GM23338 (cell line): ENCODE results near the gene ANKRD1. TPM values are rescaled to one million over a fixed set of nuclear protein-coding genes. Genes with fewer than 3 reads are reported as not detected.

Experiments used
- ATAC-seq: fragments of 200-7000 bp; cut with Tn5 transposase; 3 replicates; pipeline ENCODE4 v1.9.1; 2020
- DNase-seq: peaks from one replicate; pipeline ENCODE4 v3.0.0-alpha.2; 2015; ENCODE audit warnings: low spot score
- H2AFZ ChIP-seq: fragments of 200-600 bp; sonication (generic); 2 replicates; pipeline ENCODE4 v1.8.0; 2016; ENCODE audit warnings: antibody characterized with exemption, mild to moderate bottlenecking, moderate library complexity
- H3F3A ChIP-seq: fragments of 200-600 bp; sonication (generic); replicated peaks from 2 replicates; pipeline ENCODE4 v1.8.0; 2017; ENCODE audit warnings: antibody characterized with exemption, mixed run types, low read depth
- H3K27ac ChIP-seq: fragments of 200-600 bp; sonication (generic); 2 replicates; pipeline ENCODE4 v1.6.1; 2016; ENCODE audit warnings: low read depth
- H3K27me3 ChIP-seq: fragments of 200-600 bp; sonication (generic); 2 replicates; pipeline ENCODE4 v1.8.0; 2016; ENCODE audit warnings: mild to moderate bottlenecking, mixed run types, moderate library complexity; ENCODE audit not compliant: insufficient read depth
- H3K36me3 ChIP-seq: fragments of 200-600 bp; sonication (generic); 2 replicates; pipeline ENCODE4 v1.8.0; 2016; ENCODE audit warnings: mild to moderate bottlenecking; ENCODE audit not compliant: insufficient read depth
- H3K4me1 ChIP-seq: fragments of 200-600 bp; sonication (generic); 2 replicates; pipeline ENCODE4 v1.8.0; 2016; ENCODE audit warnings: mild to moderate bottlenecking, moderate library complexity; ENCODE audit not compliant: insufficient read depth
- H3K4me2 ChIP-seq: fragments of 200-600 bp; sonication (generic); 2 replicates; pipeline ENCODE4 v1.7.1; 2017; ENCODE audit warnings: mixed run types
- H3K4me3 ChIP-seq: fragments of 200-600 bp; sonication (generic); 2 replicates; pipeline ENCODE4 v1.6.1; 2016; ENCODE audit warnings: mixed run types
- H3K79me2 ChIP-seq: fragments of 200-600 bp; sonication (generic); replicated peaks from 2 replicates; pipeline ENCODE4 v1.8.0; 2017; ENCODE audit warnings: mild to moderate bottlenecking; ENCODE audit not compliant: insufficient read depth
- H3K9me2 ChIP-seq: fragments of 200-600 bp; sonication (generic); 2 replicates; pipeline ENCODE4 v1.8.0; 2017; ENCODE audit not compliant: insufficient read depth
- H4K20me1 ChIP-seq: fragments of 200-600 bp; sonication (generic); replicated peaks from 2 replicates; pipeline ENCODE4 v1.8.0; 2017; ENCODE audit warnings: mild to moderate bottlenecking; ENCODE audit not compliant: insufficient read depth
- H3K27ac Mint-ChIP-seq: 2 replicates; pipeline ENCODE4 v1.8.0; 2020; ENCODE audit warnings: inconsistent platforms, mild to moderate bottlenecking, moderate library complexity, mixed read lengths
- H3K27me3 Mint-ChIP-seq: 3 replicates; pipeline ENCODE4 v1.8.0; 2022; ENCODE audit warnings: low read depth, mild to moderate bottlenecking, moderate library complexity, mixed read lengths, inconsistent platforms; ENCODE audit not compliant: insufficient read depth, poor library complexity
- H3K36me3 Mint-ChIP-seq: 3 replicates; pipeline ENCODE4 v1.8.0; 2021; ENCODE audit warnings: low read depth, mild to moderate bottlenecking, inconsistent platforms, moderate library complexity, mixed read lengths
- H3K4me1 Mint-ChIP-seq: 3 replicates; pipeline ENCODE4 v1.8.0; 2020; ENCODE audit warnings: mild to moderate bottlenecking, inconsistent platforms, mixed read lengths
- H3K4me3 Mint-ChIP-seq: 3 replicates; pipeline ENCODE4 v1.8.0; 2021; ENCODE audit warnings: moderate library complexity, mild to moderate bottlenecking, inconsistent platforms, mixed read lengths
- H3K9me3 Mint-ChIP-seq: 3 replicates; pipeline ENCODE4 v1.8.0; 2020; ENCODE audit warnings: moderate library complexity, mild to moderate bottlenecking, inconsistent platforms, mixed read lengths
- CREB1 ChIP-seq: fragments of 250-450 bp; sonication (Bioruptor Pico); IDR thresholded peaks from 2 replicates; pipeline ENCODE4 v1.5.0; 2020; ENCODE audit warnings: low read depth, mild to moderate bottlenecking, moderate library complexity
- CTCF ChIP-seq, 2 experiments: fragments of 200-600 bp in 1 of 2; sonication (generic) in 1 of 2; conservative IDR thresholded peaks; 2 replicates each; pipeline versions ENCODE4 v1.5.1 to v1.6.1; 2016 to 2017; ENCODE audit warnings: antibody characterized with exemption in 2 of 2, low read depth in 2 of 2, mild to moderate bottlenecking in 2 of 2, moderate library complexity in 1 of 2
- POLR2AphosphoS5 ChIP-seq: IDR thresholded peaks from 2 replicates; pipeline ENCODE4 v1.6.1; 2016; ENCODE audit warnings: antibody characterized with exemption, low read depth
- REST ChIP-seq: IDR thresholded peaks from one replicate; pipeline ENCODE4 v1.6.1; 2018; ENCODE audit warnings: antibody characterized with exemption; ENCODE audit not compliant: unreplicated experiment
- STAT1 ChIP-seq: IDR thresholded peaks from one replicate; pipeline ENCODE4 v1.6.1; 2016; ENCODE audit warnings: antibody characterized with exemption; ENCODE audit not compliant: unreplicated experiment
- ZNF114 ChIP-seq: fragments of 250-450 bp; sonication (Bioruptor Pico); IDR thresholded peaks from 2 replicates; pipeline ENCODE4 v1.5.0; 2020; ENCODE audit warnings: mild to moderate bottlenecking, moderate library complexity
- ZNF331 ChIP-seq: fragments of 250-450 bp; sonication (Bioruptor Pico); IDR thresholded peaks from 2 replicates; pipeline ENCODE4 v1.5.0; 2020; ENCODE audit warnings: low read depth, mild to moderate bottlenecking, moderate library complexity
- ZNF462 ChIP-seq: fragments of 250-450 bp; sonication (Bioruptor Pico); IDR thresholded peaks from 2 replicates; pipeline ENCODE4 v1.5.0; 2020; ENCODE audit warnings: mild to moderate bottlenecking, moderate library complexity
- polyA plus RNA-seq: library from polyadenylated mRNA; unstranded; fragments of >200 nt; fragmentation: Nextera tagmentation; extraction: Ambion mirVana; gene quantifications from 2 replicates; pipeline ENCODE4 v1.2.1, GENCODE V29; 2016
- total RNA-seq: library from RNA; depleted of rRNA; stranded (reverse); fragments of >200 nt; shearing (Covaris generic); gene quantifications from 2 replicates; pipeline ENCODE4 v1.2.3, GENCODE V29; 2014
- TF ChIP-seq, protein P1 (sequence below): IDR thresholded peaks from 2 replicates; pipeline ENCODE4 v1.6.1; 2016; ENCODE audit warnings: antibody characterized with exemption

Gene ANKRD1
- total and polyA plus RNA-seq, 2 experiments from 2014 or later, result 0.10 TPM; not detected in 1

DNA sequence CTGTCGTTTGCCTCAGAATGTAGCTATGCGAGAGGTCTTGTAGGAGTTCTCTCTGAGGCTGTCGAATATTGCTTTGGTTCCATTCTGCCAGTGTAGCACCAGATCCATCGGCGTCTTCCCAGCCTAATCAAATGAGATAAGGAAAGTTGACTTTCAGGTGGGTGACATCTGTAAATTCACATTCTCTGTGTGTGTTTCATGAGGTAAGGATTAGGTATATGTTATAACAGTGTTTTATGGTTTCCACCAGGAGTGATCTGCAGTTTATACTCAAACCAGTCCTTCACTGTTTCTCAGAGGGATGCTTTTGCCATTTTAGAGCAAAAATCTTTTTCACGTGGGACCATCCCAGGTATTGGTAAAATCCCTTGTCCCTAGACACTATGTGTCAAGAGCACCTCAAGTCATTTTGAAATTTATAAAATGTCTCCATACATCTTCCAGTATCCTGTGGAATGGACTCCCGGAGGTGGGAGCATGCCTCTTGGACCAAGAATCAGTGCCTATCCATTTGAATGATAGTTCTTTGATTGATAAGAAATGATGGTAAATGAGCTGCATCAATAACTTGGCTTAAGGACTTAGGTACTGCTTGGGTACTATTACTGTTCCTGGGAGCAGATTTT is 7.9 kb downstream of the ANKRD1 start (continued):
- TF ChIP-seq ZNF462 (CRISPR knock-in tag) (no peak), CTCF (conservative IDR thresholded peaks at IDR 0.05; ENCODE audit: low read depth in 2 of 2) (no peak)

DNA sequence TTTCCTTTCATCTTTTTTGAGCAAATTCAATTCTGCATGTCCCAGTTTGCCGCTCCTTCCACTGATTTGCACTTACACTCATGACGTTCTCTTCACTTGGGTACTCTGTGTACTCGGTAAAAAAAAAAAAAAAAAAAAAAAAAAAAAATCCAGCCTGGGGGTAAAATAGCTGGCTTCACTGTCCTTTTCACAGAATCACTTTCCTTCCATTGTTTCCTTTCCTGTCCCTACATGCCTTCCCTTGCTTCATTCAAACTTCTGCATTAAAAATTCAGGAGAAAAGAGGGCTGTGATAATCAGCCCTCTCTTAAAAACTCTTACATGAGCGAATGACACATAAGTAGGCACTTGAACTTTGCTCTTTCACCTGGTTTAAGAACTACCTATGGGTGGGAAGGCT is 8.7 kb downstream of the ANKRD1 start:
- peaks cover 68% of the 10 kb centered on the region for H3K27me3 ChIP-seq
- H3K79me2 ChIP-seq, result no peaks in the 10 kb centered on the region
- H3K27ac ChIP-seq, result no peak overlapping the region
- peaks cover 67% of the 10 kb centered on the region for H3K27me3 Mint-ChIP-seq
- H3K4me1 Mint-ChIP-seq, result peaks cover 5% of the 10 kb centered on the region
- no peak for ATAC-seq
- no peak overlapping the region for H3K27ac Mint-ChIP-seq
- no peaks in the 10 kb centered on the region; the same call in 1 of the 2 replicates for H3F3A ChIP-seq
- peaks cover 17% of the 10 kb centered on the region; the same call in 2 of the 3 replicates for H3K9me3 Mint-ChIP-seq
- no peak overlapping the region for H3K4me2 ChIP-seq
- H3K4me1 ChIP-seq, result peaks cover 6% of the 10 kb centered on the region
- no peaks in the 10 kb centered on the region for H3K36me3 ChIP-seq
- peaks cover 20% of the 10 kb centered on the region; the same call in 1 of the 2 replicates for H4K20me1 ChIP-seq
- no peak for DNase-seq
- H3K9me2 ChIP-seq, result no peaks in the 10 kb centered on the region
- H3K4me3 Mint-ChIP-seq, result no peak overlapping the region
- no peak overlapping the region for H2AFZ ChIP-seq
- H3K4me3 ChIP-seq, result no peak overlapping the region
- H3K36me3 Mint-ChIP-seq, result peaks cover 13% of the 10 kb centered on the region; the same call in 2 of the 3 replicates
- TF ChIP-seq POLR2AphosphoS5 (no peak), STAT1 (no peak), REST (no peak), ZNF114 (CRISPR knock-in tag) (no peak), CREB1 (CRISPR knock-in tag) (no peak), ZNF331 (CRISPR knock-in tag) (no peak), CTCF (conservative IDR thresholded peaks at IDR 0.05; ENCODE audit: low read depth in 2 of 2) (no peak)
- TF ChIP-seq, protein P1, sequence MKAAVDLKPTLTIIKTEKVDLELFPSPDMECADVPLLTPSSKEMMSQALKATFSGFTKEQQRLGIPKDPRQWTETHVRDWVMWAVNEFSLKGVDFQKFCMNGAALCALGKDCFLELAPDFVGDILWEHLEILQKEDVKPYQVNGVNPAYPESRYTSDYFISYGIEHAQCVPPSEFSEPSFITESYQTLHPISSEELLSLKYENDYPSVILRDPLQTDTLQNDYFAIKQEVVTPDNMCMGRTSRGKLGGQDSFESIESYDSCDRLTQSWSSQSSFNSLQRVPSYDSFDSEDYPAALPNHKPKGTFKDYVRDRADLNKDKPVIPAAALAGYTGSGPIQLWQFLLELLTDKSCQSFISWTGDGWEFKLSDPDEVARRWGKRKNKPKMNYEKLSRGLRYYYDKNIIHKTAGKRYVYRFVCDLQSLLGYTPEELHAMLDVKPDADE, result no peak
